K562 (cell line): ENCODE data around the gene FAM133A. TPM values are rescaled to one million over a fixed set of nuclear protein-coding genes. Genes with fewer than 3 reads are reported as not detected.

Experiments
- ATAC-seq: fragments of 200-7000 bp; cut with Tn5 transposase; 3 replicates; pipeline ENCODE4 v1.9.1; 2020; ENCODE audit warnings: moderate library complexity
- BruUV-seq: library from RNA; stranded (reverse); fragments of 400-500 nt; replicated peaks from 2 replicates; lab custom pipeline; 2021; lab: Mats Ljungman, UMichigan
- CTCF ChIA-PET: fragments of 300-600 bp; formaldehyde crosslinking; extraction: SDS; loops from one replicate; lab custom pipeline; 2021; ENCODE audit warnings: low intra/inter-chr PET ratio; lab: Yijun Ruan, JAX
- POLR2A ChIA-PET: fragments of 300-600, 350-650 bp; sonication (Branson Sonifier 250); formaldehyde crosslinking; extraction: SDS; loops from one replicate; lab custom pipeline; 2021; ENCODE audit warnings: antibody characterized with exemption, inconsistent platforms; lab: Yijun Ruan, JAX
- DNase-seq, 4 experiments: peaks; one replicate each; pipeline versions ENCODE4 v3.0.0 to v3.0.0-alpha.2; 2011 to 2018; ENCODE audit warnings: low spot score in 3 of 4, mixed read lengths in 3 of 4; ENCODE audit errors: extremely low read depth in 1 of 4
- FAIRE-seq: peaks from 2 replicates; lab custom pipeline; 2011; peaks lifted over from hg19 to GRCh38; lab: Jason Lieb, UNC
- H2AFZ ChIP-seq: 2 replicates; pipeline ENCODE4 v1.6.0; 2011; ENCODE audit warnings: low read depth, low read length, control low read depth, inconsistent platforms
- H3K27ac ChIP-seq: fragments of 200-600 bp; 3 replicates; pipeline ENCODE4 v1.8.0; 2011; ENCODE audit warnings: low read depth, mild to moderate bottlenecking, control low read depth, inconsistent platforms, low read length, moderate library complexity, mixed read lengths; ENCODE audit errors: extremely low read depth
- H3K27me3 ChIP-seq, 2 experiments: fragments of 300-600 bp in 1 of 2; 2 replicates in 1 of 2; 3 replicates in 1 of 2; pipeline versions ENCODE4 v1.6.0 to v1.8.0; 2011; ENCODE audit warnings: inconsistent platforms in 2 of 2, low read length in 2 of 2, mild to moderate bottlenecking in 1 of 2, mixed read lengths in 1 of 2, moderate library complexity in 1 of 2; ENCODE audit not compliant: control insufficient read depth in 2 of 2, insufficient read depth in 2 of 2
- H3K36me3 ChIP-seq: fragments of 300-600 bp; 3 replicates; pipeline ENCODE4 v1.8.0; 2011; ENCODE audit warnings: mild to moderate bottlenecking, low read length, inconsistent platforms; ENCODE audit not compliant: control insufficient read depth, insufficient read depth
- H3K4me1 ChIP-seq, 2 experiments: fragments of 200-600 bp in 1 of 2; replicated peaks in 1 of 2; 2 replicates in 1 of 2; 3 replicates in 1 of 2; pipeline versions ENCODE4 v1.5.1 to v1.8.0; 2011; ENCODE audit warnings: inconsistent platforms in 2 of 2, low read length in 2 of 2, mild to moderate bottlenecking in 1 of 2, mixed read lengths in 1 of 2, moderate library complexity in 1 of 2; ENCODE audit not compliant: control insufficient read depth in 2 of 2, insufficient read depth in 2 of 2
- H3K4me2 ChIP-seq: 2 replicates; pipeline ENCODE4 v1.6.1; 2011; ENCODE audit warnings: low read length, control low read depth, inconsistent platforms, mixed read lengths; ENCODE audit not compliant: insufficient read depth
- H3K4me3 ChIP-seq: fragments of 200-600 bp; sonication (generic), shearing (Covaris generic); 2 replicates; pipeline ENCODE4 v1.5.1; 2016; ENCODE audit warnings: control low read depth, inconsistent platforms
- H3K79me2 ChIP-seq: fragments of 200-600 bp; 3 replicates; pipeline ENCODE4 v1.8.0; 2011; ENCODE audit warnings: low read length, inconsistent platforms; ENCODE audit not compliant: control insufficient read depth, insufficient read depth
- H3K9ac ChIP-seq, 2 experiments: 2 replicates each; pipeline versions ENCODE4 v1.6.0 to v1.6.1; 2011; ENCODE audit warnings: low read depth in 2 of 2, low read length in 2 of 2, control low read depth in 1 of 2, inconsistent platforms in 1 of 2, mild to moderate bottlenecking in 1 of 2, mixed read lengths in 1 of 2; ENCODE audit not compliant: insufficient read depth in 1 of 2
- H3K9me1 ChIP-seq: one replicate; pipeline ENCODE4 v1.6.0; 2011; ENCODE audit warnings: inconsistent platforms, mild to moderate bottlenecking, low read length, moderate library complexity; ENCODE audit not compliant: control insufficient read depth, insufficient read depth
- H3K9me3 ChIP-seq: replicated peaks from 2 replicates; pipeline ENCODE4 v1.5.1; 2011; ENCODE audit warnings: low read depth, low read length, inconsistent platforms; ENCODE audit not compliant: control insufficient read depth, insufficient read depth
- H4K20me1 ChIP-seq: replicated peaks from 2 replicates; pipeline ENCODE4 v1.6.1; 2011; ENCODE audit warnings: low read length, inconsistent platforms, mixed read lengths; ENCODE audit not compliant: control insufficient read depth, insufficient read depth
- CCAR2 ChIP-seq: fragments of 200-400 bp; formaldehyde crosslinking; IDR thresholded peaks from 2 replicates; pipeline ENCODE4 v1.6.1; 2017; ENCODE audit warnings: mild to moderate bottlenecking, low read depth, low read length
- PHF8 ChIP-seq: fragments of 200-600 bp; sonication (generic); IDR thresholded peaks from 2 replicates; pipeline ENCODE4 v1.6.1; 2012; ENCODE audit warnings: mixed run types, mild to moderate bottlenecking, inconsistent platforms, low read length, moderate library complexity, borderline replicate concordance
- RNF219 ChIP-seq: fragments of 250-450 bp; sonication (Bioruptor Pico); IDR thresholded peaks from 2 replicates; pipeline ENCODE4 v1.5.0; 2022; ENCODE audit warnings: mild to moderate bottlenecking
- ZNF133 ChIP-seq: fragments of 250-450 bp; sonication (Bioruptor Pico); IDR thresholded peaks from 2 replicates; pipeline ENCODE4 v1.4.0; 2020; ENCODE audit warnings: mild to moderate bottlenecking
- ZNF707 ChIP-seq: fragments of 250-450 bp; sonication (Bioruptor Pico); conservative IDR thresholded peaks from 2 replicates; pipeline ENCODE4 v1.8.0; 2022; ENCODE audit warnings: inconsistent platforms, mild to moderate bottlenecking, moderate library complexity
- WGBS: fragments of 100-300 bp; shearing (Covaris generic); methylation state at CpG from one replicate; pipeline ENCODE4 v1.1.6; 2016; ENCODE audit warnings: low coverage, mixed read lengths; ENCODE audit not compliant: insufficient coverage; ENCODE audit errors: missing lambda C conversion rate; 5-methylcytosine and 5-hydroxymethylcytosine counted together
- in situ Hi-C: fragments of 300-500 bp; cut with MboI; formaldehyde crosslinking; loops from 4 replicates; pipeline ENCODE4 v1.15.0; 2018; ENCODE audit warnings: inconsistent platforms, mixed read lengths
- intact Hi-C: fragments of 100-400 bp; cut with micrococcal nuclease; formaldehyde crosslinking; loops from 2 replicates; pipeline ENCODE4 v1.14.2; 2022
- polyA plus RNA-seq, 8 experiments: library from polyadenylated mRNA; depleted of rRNA in 4 of 8; stranded (reverse) in 5 of 8; unstranded in 3 of 8; fragments of >200 nt; fragmentation: Nextera tagmentation in 2 of 8; fragmentation: Illumina TruSeq in 1 of 8; extraction: Ambion mirVana in 2 of 8; extraction: Trizol in 1 of 8; gene quantifications; 2 replicates each; pipeline versions ENCODE4 v1.2.1 to v1.2.3, GENCODE V29; 2011 to 2014; ENCODE audit warnings: inconsistent platforms in 1 of 8, missing spikeins in 1 of 8
- total RNA-seq, 7 experiments: library from RNA; depleted of rRNA in 6 of 7; stranded (reverse); fragments of >200 nt in 6 of 7; fragmentation: Illumina TruSeq in 2 of 7; extraction: Trizol in 2 of 7; gene quantifications; 2 replicates each; pipeline versions ENCODE4 v1.2.1 to v1.2.3, GENCODE V29; 2011 to 2021; ENCODE audit warnings: low replicate concordance in 1 of 7

FAM133A gene
- total and polyA plus RNA-seq, 9 of the 15 experiments (the other 6 are each of a cell fraction or from before 2014, with no cell fraction given) = 0.08 to 0.31 (median 0.18) TPM

- H3K27ac ChIP-seq = no peak within 1 kb of the TSS
- no peaks in the 10 kb centered on the region for H3K4me1 ChIP-seq
- WGBS = 2% methylated on average over 41 of the region's 51 CpGs
- TF ChIP-seq PHF8 (no peak), RNF219 (CRISPR knock-in tag) (no peak), ZNF707 (CRISPR knock-in tag) (no peak), ZNF133 (no peak), CCAR2 (no peak)
- H3K4me3 ChIP-seq = no peak within 1 kb of the TSS
- H3K9ac ChIP-seq = no peak within 1 kb of the TSS
- DNase-seq (no peak), FAIRE-seq (no peak), ATAC-seq (no peak)
- in situ Hi-C loops = no loop called here
- no peak within 1 kb of the TSS for H2AFZ ChIP-seq
- intact Hi-C loops = no loop called here
- ChIA-PET CTCF (no interaction called here), POLR2A (no interaction called here)
- no peaks in the 10 kb centered on the region for H3K27me3 ChIP-seq
- H4K20me1 ChIP-seq = no peaks in the 10 kb centered on the region
- H3K9me3 ChIP-seq = no peaks in the 10 kb centered on the region
- no TSS peak for BruUV-seq
- no peaks in the 10 kb centered on the region for H3K79me2 ChIP-seq
- no peaks in the 10 kb centered on the region for H3K9me1 ChIP-seq
- H3K36me3 ChIP-seq = no peaks in the 10 kb centered on the region
- no peak within 1 kb of the TSS for H3K4me2 ChIP-seq
Measured at GRCh38 chrX:93673056-93673868, 744 bp upstream of the FAM133A start, which contains the start of gene NAP1L3. NAP1L3 (minus strand) TSS chrX:93673578; CDS start chrX:93673304, 274 bp downstream.
